Liver (tissue), 9 donors: ENCODE measurements around the gene TMEM164. TPM values are rescaled to one million over a fixed set of nuclear protein-coding genes. Genes with fewer than 3 reads are reported as not detected.

Experiments used
- DNase-seq: peaks from one replicate; pipeline ENCODE4 v3.0.0-alpha.2; 2017; ENCODE audit warnings: low spot score
- H3K27ac ChIP-seq, 2 donors: one replicate each; pipeline ENCODE4 v1.7.0; 2013; ENCODE audit warnings: inconsistent platforms in 2 of 2, low read length in 2 of 2, control low read depth in 1 of 2, low read depth in 1 of 2, mild to moderate bottlenecking in 1 of 2
- H3K27me3 ChIP-seq, 4 donors: one replicate each; pipeline versions ENCODE4 v1.6.1 to v1.7.0; 2013; ENCODE audit warnings: low read length in 3 of 4, inconsistent platforms in 1 of 4, mild to moderate bottlenecking in 1 of 4, moderate library complexity in 1 of 4; ENCODE audit not compliant: control insufficient read depth in 4 of 4, insufficient read depth in 4 of 4
- H3K36me3 ChIP-seq, 4 donors: one replicate each; pipeline versions ENCODE4 v1.6.1 to v1.7.0; 2013; ENCODE audit warnings: low read length in 3 of 4, mild to moderate bottlenecking in 3 of 4, low read depth in 1 of 4, moderate library complexity in 1 of 4; ENCODE audit not compliant: control insufficient read depth in 4 of 4, insufficient read depth in 3 of 4
- H3K4me1 ChIP-seq, 4 donors: one replicate each; pipeline versions ENCODE4 v1.6.1 to v1.7.0; 2013; ENCODE audit warnings: low read length in 3 of 4, mild to moderate bottlenecking in 3 of 4, moderate library complexity in 1 of 4; ENCODE audit not compliant: control insufficient read depth in 4 of 4, insufficient read depth in 4 of 4
- H3K4me3 ChIP-seq, 3 donors: one replicate each; pipeline versions ENCODE4 v1.6.1 to v1.7.0; 2013; ENCODE audit warnings: low read length in 3 of 3, control low read depth in 1 of 3, low read depth in 1 of 3, mild to moderate bottlenecking in 1 of 3
- H3K9ac ChIP-seq, 2 donors: one replicate each; pipeline ENCODE4 v1.7.0; 2013; ENCODE audit warnings: low read length in 2 of 2, mild to moderate bottlenecking in 2 of 2, moderate library complexity in 2 of 2, control low read depth in 1 of 2, low read depth in 1 of 2
- H3K9me3 ChIP-seq, 4 donors: one replicate each; pipeline versions ENCODE4 v1.6.1 to v1.7.0; 2013; ENCODE audit warnings: low read length in 3 of 4; ENCODE audit not compliant: control insufficient read depth in 4 of 4
- ATF3 ChIP-seq: IDR thresholded peaks from 2 replicates; pipeline ENCODE4 v1.6.1; 2016; ENCODE audit warnings: antibody characterized with exemption
- EGR1 ChIP-seq, 2 donors: IDR thresholded peaks; 2 replicates each; pipeline ENCODE4 v1.6.1; 2016 to 2018; ENCODE audit warnings: antibody characterized with exemption in 2 of 2, low read depth in 2 of 2
- FOXA2 ChIP-seq: IDR thresholded peaks from 2 replicates; pipeline ENCODE4 v1.6.1; 2016; ENCODE audit warnings: antibody characterized with exemption
- GABPA ChIP-seq, 2 donors: IDR thresholded peaks in 1 of 2; conservative IDR thresholded peaks in 1 of 2; 2 replicates each; pipeline ENCODE4 v1.6.1; 2016; ENCODE audit warnings: antibody characterized with exemption in 2 of 2, mild to moderate bottlenecking in 1 of 2, moderate library complexity in 1 of 2
- HNF4A ChIP-seq, 2 donors: conservative IDR thresholded peaks; 2 replicates each; pipeline ENCODE4 v1.6.1; 2016; ENCODE audit warnings: antibody characterized with exemption in 2 of 2, mild to moderate bottlenecking in 2 of 2
- HNF4G ChIP-seq: IDR thresholded peaks from 2 replicates; pipeline ENCODE4 v1.6.1; 2016; ENCODE audit warnings: antibody characterized with exemption
- JUND ChIP-seq, 2 donors: IDR thresholded peaks; 2 replicates each; pipeline ENCODE4 v1.6.1; 2016; ENCODE audit warnings: antibody characterized with exemption in 2 of 2
- NR2F2 ChIP-seq: IDR thresholded peaks from 2 replicates; pipeline ENCODE4 v1.6.1; 2016; ENCODE audit warnings: antibody characterized with exemption
- RAD21 ChIP-seq, 2 donors: IDR thresholded peaks; 2 replicates each; pipeline ENCODE4 v1.6.1; 2016; ENCODE audit warnings: antibody characterized with exemption in 2 of 2, mild to moderate bottlenecking in 2 of 2
- RXRA ChIP-seq, 2 donors: IDR thresholded peaks; 2 replicates each; pipeline ENCODE4 v1.6.1; 2017 to 2018; ENCODE audit warnings: antibody characterized with exemption in 2 of 2, mild to moderate bottlenecking in 1 of 2
- SP1 ChIP-seq: IDR thresholded peaks from 2 replicates; pipeline ENCODE4 v1.6.1; 2018; ENCODE audit warnings: antibody characterized with exemption, mild to moderate bottlenecking
- TAF1 ChIP-seq: conservative IDR thresholded peaks from 2 replicates; pipeline ENCODE4 v1.6.1; 2016; ENCODE audit warnings: antibody characterized with exemption, mild to moderate bottlenecking
- YY1 ChIP-seq: IDR thresholded peaks from 2 replicates; pipeline ENCODE4 v1.6.1; 2016; ENCODE audit warnings: antibody characterized with exemption, mild to moderate bottlenecking
- WGBS: extraction: QIAGEN DNeasy Blood & Tissue Kit; methylation state at CpG from one replicate; pipeline ENCODE4 v1.1.7; 2013; 5-methylcytosine and 5-hydroxymethylcytosine counted together
- polyA plus RNA-seq, 2 donors: library from polyadenylated mRNA; stranded (reverse) in 1 of 2; unstranded in 1 of 2; fragments of 200-250 nt in 1 of 2; fragments of >200 nt in 1 of 2; fragmentation: Nextera tagmentation in 1 of 2; extraction: Ambion mirVana in 1 of 2; gene quantifications; one replicate each; pipeline versions ENCODE4 v1.2.1 to v1.2.3, GENCODE V29; 2013 to 2015
- total RNA-seq, 2 donors: library from RNA; depleted of rRNA; stranded (reverse); fragments of >200 nt; gene quantifications; one replicate each; pipeline ENCODE4 v1.2.3, GENCODE V29; 2014
- TF ChIP-seq, protein P1 (sequence below): IDR thresholded peaks from 2 replicates; pipeline ENCODE4 v1.6.1; 2016; ENCODE audit warnings: antibody characterized with exemption
- TF ChIP-seq, protein P2 (sequence below): fragments of 150-350 bp; IDR thresholded peaks from 2 replicates; pipeline ENCODE4 v1.5.1; 2017; ENCODE audit warnings: improper control_type of control experiment, low read depth, low read length; ENCODE audit not compliant: missing input control
- TF ChIP-seq, protein P3 (sequence below): IDR thresholded peaks from 2 replicates; pipeline ENCODE4 v1.6.1; 2016; ENCODE audit warnings: antibody characterized with exemption
- donor health status: healthy.
- donor health status: healthy.
- donor health status: healthy.
- donor health status: healthy.
- donor health status: healthy.

The TMEM164 gene
- total and polyA plus RNA-seq, 4 donors: 0.40 to 8.5 (median 2.9) TPM

GRCh38 chrX:110155759-110156158 is 152.8 kb downstream of the TMEM164 start:
- Histone ChIP-seq H3K9ac (no peak overlapping the region), H3K9me3 (no peaks in the 10 kb centered on the region), H3K4me3 (no peak overlapping the region), H3K27ac (no peak overlapping the region), H3K36me3 (no peaks in the 10 kb centered on the region), H3K4me1 (no peaks in the 10 kb centered on the region), H3K27me3 (no peaks in the 10 kb centered on the region)
- no peak for DNase-seq
- TF ChIP-seq, protein P1, sequence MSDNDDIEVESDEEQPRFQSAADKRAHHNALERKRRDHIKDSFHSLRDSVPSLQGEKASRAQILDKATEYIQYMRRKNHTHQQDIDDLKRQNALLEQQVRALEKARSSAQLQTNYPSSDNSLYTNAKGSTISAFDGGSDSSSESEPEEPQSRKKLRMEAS: no peak
- TF ChIP-seq RXRA (IDR thresholded peaks at IDR 0.05) (no peak), JUND (IDR thresholded peaks at IDR 0.05) (no peak)
- WGBS: 84% methylated on average over 1 of the region's 1 CpG

GRCh38 chrX:110156167-110156754 is 153.3 kb downstream of the TMEM164 start:
- Histone ChIP-seq H3K27ac (no peak overlapping the region), H3K9ac (no peak overlapping the region), H3K4me3 (no peak overlapping the region), H3K27me3 (no peaks in the 10 kb centered on the region), H3K9me3 (no peaks in the 10 kb centered on the region), H3K36me3 (no peaks in the 10 kb centered on the region), H3K4me1 (no peaks in the 10 kb centered on the region)
- TF ChIP-seq, protein P2, sequence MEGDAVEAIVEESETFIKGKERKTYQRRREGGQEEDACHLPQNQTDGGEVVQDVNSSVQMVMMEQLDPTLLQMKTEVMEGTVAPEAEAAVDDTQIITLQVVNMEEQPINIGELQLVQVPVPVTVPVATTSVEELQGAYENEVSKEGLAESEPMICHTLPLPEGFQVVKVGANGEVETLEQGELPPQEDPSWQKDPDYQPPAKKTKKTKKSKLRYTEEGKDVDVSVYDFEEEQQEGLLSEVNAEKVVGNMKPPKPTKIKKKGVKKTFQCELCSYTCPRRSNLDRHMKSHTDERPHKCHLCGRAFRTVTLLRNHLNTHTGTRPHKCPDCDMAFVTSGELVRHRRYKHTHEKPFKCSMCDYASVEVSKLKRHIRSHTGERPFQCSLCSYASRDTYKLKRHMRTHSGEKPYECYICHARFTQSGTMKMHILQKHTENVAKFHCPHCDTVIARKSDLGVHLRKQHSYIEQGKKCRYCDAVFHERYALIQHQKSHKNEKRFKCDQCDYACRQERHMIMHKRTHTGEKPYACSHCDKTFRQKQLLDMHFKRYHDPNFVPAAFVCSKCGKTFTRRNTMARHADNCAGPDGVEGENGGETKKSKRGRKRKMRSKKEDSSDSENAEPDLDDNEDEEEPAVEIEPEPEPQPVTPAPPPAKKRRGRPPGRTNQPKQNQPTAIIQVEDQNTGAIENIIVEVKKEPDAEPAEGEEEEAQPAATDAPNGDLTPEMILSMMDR: peak; percentile 30
- TF ChIP-seq HNF4A (conservative IDR thresholded peaks at IDR 0.05) (no peak), RAD21 (IDR thresholded peaks at IDR 0.05) (peak; percentile 51 to 68)
- no peak for DNase-seq
- 74% methylated on average over 6 of the region's 6 CpGs for WGBS

DNA sequence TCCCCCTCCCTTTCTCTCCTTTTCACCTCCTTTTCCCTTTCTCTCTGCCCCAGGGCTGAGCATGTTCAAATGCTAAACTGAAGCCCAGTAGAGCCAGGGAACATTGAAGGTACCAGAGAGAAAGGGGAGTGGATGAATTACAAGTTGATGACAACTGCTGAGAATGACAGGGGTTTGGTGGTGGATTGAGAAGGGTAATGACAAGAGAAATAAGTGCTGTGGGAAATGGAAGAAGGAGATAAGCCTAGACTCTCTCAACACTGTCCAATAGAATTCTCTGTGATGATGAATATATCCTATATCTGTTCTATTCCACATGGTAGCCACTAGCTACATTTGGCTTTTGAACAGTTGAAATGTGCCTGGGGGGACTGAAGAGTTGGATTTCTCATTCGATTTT is 154.5 kb downstream of the TMEM164 start:
- H3K4me1 ChIP-seq: no peaks in the 10 kb centered on the region
- 98% methylated on average over 1 of the region's 1 CpG for whole genome bisulfite sequencing
- no peak overlapping the region for H3K4me3 ChIP-seq
- H3K9ac ChIP-seq: no peak overlapping the region
- DNase-seq: no peak
- no peak for TF ChIP-seq TAF1
- TF ChIP-seq FOXA2: no peak
- TF ChIP-seq, protein P1: no peak
- no peak overlapping the region for H3K27ac ChIP-seq
- H3K36me3 ChIP-seq: no peaks in the 10 kb centered on the region
- no peaks in the 10 kb centered on the region for H3K9me3 ChIP-seq
- no peaks in the 10 kb centered on the region for H3K27me3 ChIP-seq

DNA sequence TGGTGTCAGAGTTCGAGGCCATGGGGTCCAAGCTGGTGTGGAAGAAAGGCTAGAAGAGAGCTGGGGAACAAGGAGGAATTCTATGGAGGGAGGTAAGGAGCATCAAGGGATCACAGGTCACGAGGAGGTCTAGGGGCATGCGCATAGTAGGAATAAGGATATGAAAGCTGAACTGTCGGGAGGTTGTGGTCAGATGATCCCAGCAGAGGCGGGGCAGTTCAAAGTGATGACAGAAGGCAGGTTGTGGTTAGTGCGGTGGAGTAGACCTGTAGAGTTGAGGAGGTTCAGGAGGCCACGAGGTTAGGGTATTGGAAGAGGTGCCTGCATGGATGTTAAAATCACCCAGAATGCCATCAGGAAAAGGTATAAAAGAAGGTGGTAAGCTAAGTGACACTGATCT is 156.3 kb downstream of the TMEM164 start:
- 83% methylated on average over 7 of the region's 7 CpGs for WGBS
- Histone ChIP-seq H3K9me3 (no peaks in the 10 kb centered on the region), H3K27ac (no peak overlapping the region), H3K4me3 (no peak overlapping the region), H3K9ac (no peak overlapping the region), H3K4me1 (no peaks in the 10 kb centered on the region), H3K36me3 (no peaks in the 10 kb centered on the region), H3K27me3 (no peaks in the 10 kb centered on the region)
- TF ChIP-seq RAD21 (IDR thresholded peaks at IDR 0.05): no peak
- TF ChIP-seq ATF3: no peak
- no peak for TF ChIP-seq NR2F2
- TF ChIP-seq EGR1 (IDR thresholded peaks at IDR 0.05; ENCODE audit: low read depth in 2 of 2): no peak
- no peak for TF ChIP-seq FOXA2
- no peak for TF ChIP-seq HNF4G
- TF ChIP-seq RXRA (IDR thresholded peaks at IDR 0.05): no peak
- TF ChIP-seq GABPA (IDR thresholded peaks at IDR 0.05 in 1 of 2, conservative IDR thresholded peaks at IDR 0.05 in 1 of 2): no peak
- TF ChIP-seq YY1: no peak
- no peak for TF ChIP-seq SP1
- TF ChIP-seq, protein P1: no peak
- no peak for TF ChIP-seq JUND (IDR thresholded peaks at IDR 0.05)
- TF ChIP-seq HNF4A (conservative IDR thresholded peaks at IDR 0.05): no peak
- TF ChIP-seq, protein P3, sequence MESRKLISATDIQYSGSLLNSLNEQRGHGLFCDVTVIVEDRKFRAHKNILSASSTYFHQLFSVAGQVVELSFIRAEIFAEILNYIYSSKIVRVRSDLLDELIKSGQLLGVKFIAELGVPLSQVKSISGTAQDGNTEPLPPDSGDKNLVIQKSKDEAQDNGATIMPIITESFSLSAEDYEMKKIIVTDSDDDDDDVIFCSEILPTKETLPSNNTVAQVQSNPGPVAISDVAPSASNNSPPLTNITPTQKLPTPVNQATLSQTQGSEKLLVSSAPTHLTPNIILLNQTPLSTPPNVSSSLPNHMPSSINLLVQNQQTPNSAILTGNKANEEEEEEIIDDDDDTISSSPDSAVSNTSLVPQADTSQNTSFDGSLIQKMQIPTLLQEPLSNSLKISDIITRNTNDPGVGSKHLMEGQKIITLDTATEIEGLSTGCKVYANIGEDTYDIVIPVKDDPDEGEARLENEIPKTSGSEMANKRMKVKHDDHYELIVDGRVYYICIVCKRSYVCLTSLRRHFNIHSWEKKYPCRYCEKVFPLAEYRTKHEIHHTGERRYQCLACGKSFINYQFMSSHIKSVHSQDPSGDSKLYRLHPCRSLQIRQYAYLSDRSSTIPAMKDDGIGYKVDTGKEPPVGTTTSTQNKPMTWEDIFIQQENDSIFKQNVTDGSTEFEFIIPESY: no peak
- DNase-seq: no peak
